ENCODE data around the gene CYREN.
"Not testable (repeated sequence)": the region's sequence is repeated elsewhere in the genome, so short reads cannot be mapped to it uniquely, and the experiment has no call there.

The CYREN gene

GRCh38 chr7:135177028-135177696 is 6.7 kb upstream of the CYREN start:
- DNase-seq (ENCODE audit: low spot score) = peak; percentile 23

GRCh38 chr7:135175931-135176330 is 5.4 kb upstream of the CYREN start:
- no peak for DNase-seq (ENCODE audit: low spot score)

- DNase-seq (ENCODE audit: low spot score) = no peak
Observed at GRCh38 chr7:135174941-135175340, 4.4 kb upstream of the CYREN start.

- DNase-seq (ENCODE audit: low spot score) = not testable (repeated sequence)
Observed at GRCh38 chr7:135173916-135174315, 3.4 kb upstream of the CYREN start.

GRCh38 chr7:135171581-135172291 is 1.2 kb upstream of the CYREN start:
- DNase-seq (ENCODE audit: low spot score) = not testable (repeated sequence)

GRCh38 chr7:135170998-135171481 is 533 bp upstream of the CYREN start:
- not testable (repeated sequence) for DNase-seq (ENCODE audit: low spot score)

- DNase-seq (ENCODE audit: low spot score) = no peak
Observed at GRCh38 chr7:135169964-135170273, 588 bp downstream of the CYREN start.

- DNase-seq (ENCODE audit: low spot score) = peak; percentile 36
Observed at GRCh38 chr7:135169141-135169963, 1.2 kb downstream of the CYREN start.

- DNase-seq (ENCODE audit: low spot score) = no peak
Observed at GRCh38 chr7:135168489-135169140, 1.9 kb downstream of the CYREN start.

GRCh38 chr7:135168001-135168400 is 2.5 kb downstream of the CYREN start:
- DNase-seq (ENCODE audit: low spot score) = no peak

GRCh38 chr7:135167365-135167917 is 3.1 kb downstream of the CYREN start:
- DNase-seq (ENCODE audit: low spot score) = no peak

- DNase-seq (ENCODE audit: low spot score) = no peak
Observed at GRCh38 chr7:135166338-135166990, 4.0 kb downstream of the CYREN start.

- no peak for DNase-seq (ENCODE audit: low spot score)
Observed at GRCh38 chr7:135165862-135166261, 4.6 kb downstream of the CYREN start.

GRCh38 chr7:135164357-135165061 is 6.0 kb downstream of the CYREN start:
- no peak for DNase-seq (ENCODE audit: low spot score)

- DNase-seq (ENCODE audit: low spot score) = no peak
Observed at GRCh38 chr7:135162382-135163001, 8.0 kb downstream of the CYREN start.

GRCh38 chr7:135161669-135162068 is 8.8 kb downstream of the CYREN start:
- DNase-seq (ENCODE audit: low spot score) = no peak

- no peak for DNase-seq (ENCODE audit: low spot score)
Observed at GRCh38 chr7:135160858-135161653, 9.5 kb downstream of the CYREN start.

- DNase-seq (ENCODE audit: low spot score) = no peak
Observed at GRCh38 chr7:135160098-135160857, 10.2 kb downstream of the CYREN start.

Measured in SW480 (cell line).